Parathyroid adenoma (tissue), 2 donors: ENCODE results near the gene ZNF225.

ENCODE experiments used
- H2AFZ ChIP-seq: fragments of 300-600 bp; sonication (generic); one replicate; pipeline ENCODE4 v1.7.0; 2017; ENCODE audit warnings: antibody characterized with exemption, mild to moderate bottlenecking
- H3K27ac ChIP-seq: fragments of 300-600 bp; sonication (generic); one replicate; pipeline ENCODE4 v1.7.0; 2017
- H3K27me3 ChIP-seq: fragments of 300-600 bp; sonication (generic); one replicate; pipeline ENCODE4 v1.7.0; 2017; ENCODE audit warnings: low read length; ENCODE audit not compliant: control insufficient read depth, insufficient read depth
- H3K36me3 ChIP-seq: fragments of 300-600 bp; sonication (generic); one replicate; pipeline ENCODE4 v1.7.0; 2017; ENCODE audit warnings: low read length; ENCODE audit not compliant: control insufficient read depth, insufficient read depth
- H3K4me1 ChIP-seq: fragments of 300-600 bp; sonication (generic); one replicate; pipeline ENCODE4 v1.7.0; 2017; ENCODE audit warnings: control low read depth
- H3K4me2 ChIP-seq: fragments of 300-600 bp; sonication (generic); one replicate; pipeline ENCODE4 v1.7.0; 2017; ENCODE audit warnings: low read length
- H3K4me3 ChIP-seq: fragments of 300-600 bp; sonication (generic); one replicate; pipeline ENCODE4 v1.7.0; 2017; ENCODE audit warnings: low read depth, low read length
- H3K79me2 ChIP-seq: fragments of 300-600 bp; sonication (generic); one replicate; pipeline ENCODE4 v1.7.0; 2017; ENCODE audit warnings: control low read depth
- H3K9ac ChIP-seq: fragments of 300-600 bp; sonication (generic); one replicate; pipeline ENCODE4 v1.7.0; 2017; ENCODE audit warnings: mild to moderate bottlenecking
- H3K9me3 ChIP-seq: fragments of 300-600 bp; sonication (generic); one replicate; pipeline ENCODE4 v1.7.0; 2017; ENCODE audit warnings: low read length; ENCODE audit not compliant: control insufficient read depth
- TF ChIP-seq, protein P1 (sequence below): fragments of 300-600 bp; sonication (generic); IDR thresholded peaks from one replicate; pipeline ENCODE4 v1.7.0; 2017; ENCODE audit warnings: antibody characterized with exemption, mild to moderate bottlenecking
- donor health status: primary hyperparathyroidism.

Gene ZNF225

GRCh38 chr19:44107751-44108150 is 5.4 kb upstream of the ZNF225 start:
- no peaks in the 10 kb centered on the region for H3K9me3 ChIP-seq
- no peaks in the 10 kb centered on the region for H3K79me2 ChIP-seq
- no peaks in the 10 kb centered on the region for H3K27me3 ChIP-seq
- no peak overlapping the region for H3K4me3 ChIP-seq
- H3K36me3 ChIP-seq, result peaks cover 8% of the 10 kb centered on the region
- H3K4me2 ChIP-seq, result no peak overlapping the region
- no peak overlapping the region for H3K9ac ChIP-seq
- no peaks in the 10 kb centered on the region for H3K4me1 ChIP-seq
- H3K27ac ChIP-seq, result no peak overlapping the region
- TF ChIP-seq, protein P1, sequence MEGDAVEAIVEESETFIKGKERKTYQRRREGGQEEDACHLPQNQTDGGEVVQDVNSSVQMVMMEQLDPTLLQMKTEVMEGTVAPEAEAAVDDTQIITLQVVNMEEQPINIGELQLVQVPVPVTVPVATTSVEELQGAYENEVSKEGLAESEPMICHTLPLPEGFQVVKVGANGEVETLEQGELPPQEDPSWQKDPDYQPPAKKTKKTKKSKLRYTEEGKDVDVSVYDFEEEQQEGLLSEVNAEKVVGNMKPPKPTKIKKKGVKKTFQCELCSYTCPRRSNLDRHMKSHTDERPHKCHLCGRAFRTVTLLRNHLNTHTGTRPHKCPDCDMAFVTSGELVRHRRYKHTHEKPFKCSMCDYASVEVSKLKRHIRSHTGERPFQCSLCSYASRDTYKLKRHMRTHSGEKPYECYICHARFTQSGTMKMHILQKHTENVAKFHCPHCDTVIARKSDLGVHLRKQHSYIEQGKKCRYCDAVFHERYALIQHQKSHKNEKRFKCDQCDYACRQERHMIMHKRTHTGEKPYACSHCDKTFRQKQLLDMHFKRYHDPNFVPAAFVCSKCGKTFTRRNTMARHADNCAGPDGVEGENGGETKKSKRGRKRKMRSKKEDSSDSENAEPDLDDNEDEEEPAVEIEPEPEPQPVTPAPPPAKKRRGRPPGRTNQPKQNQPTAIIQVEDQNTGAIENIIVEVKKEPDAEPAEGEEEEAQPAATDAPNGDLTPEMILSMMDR, result no peak
- H2AFZ ChIP-seq, result no peak overlapping the region

- H3K9me3 ChIP-seq, result no peaks in the 10 kb centered on the region
- no peak overlapping the region for H2AFZ ChIP-seq
- H3K9ac ChIP-seq, result no peak overlapping the region
- TF ChIP-seq, protein P1, result no peak
- H3K27me3 ChIP-seq, result no peaks in the 10 kb centered on the region
- H3K4me1 ChIP-seq, result no peaks in the 10 kb centered on the region
- H3K4me2 ChIP-seq, result no peak overlapping the region
- H3K79me2 ChIP-seq, result peaks cover 3% of the 10 kb centered on the region
- no peak overlapping the region for H3K4me3 ChIP-seq
- no peak overlapping the region for H3K27ac ChIP-seq
- peaks cover 8% of the 10 kb centered on the region for H3K36me3 ChIP-seq
These were observed 3.7 kb upstream of the ZNF225 start for GRCh38 chr19:44109458-44109857.

GRCh38 chr19:44111910-44112463 is 1.2 kb upstream of the ZNF225 start:
- TF ChIP-seq, protein P1, result no peak
- no peaks in the 10 kb centered on the region for H3K9me3 ChIP-seq
- H3K79me2 ChIP-seq, result peaks cover 3% of the 10 kb centered on the region
- H3K4me2 ChIP-seq, result peak overlapping the region; percentile 35
- no peak overlapping the region for H3K27ac ChIP-seq
- no peaks in the 10 kb centered on the region for H3K36me3 ChIP-seq
- peak overlapping the region; percentile 90 for H2AFZ ChIP-seq
- H3K9ac ChIP-seq, result no peak overlapping the region
- peak overlapping the region; percentile 84 for H3K4me3 ChIP-seq
- H3K4me1 ChIP-seq, result no peaks in the 10 kb centered on the region
- H3K27me3 ChIP-seq, result no peaks in the 10 kb centered on the region

DNA sequence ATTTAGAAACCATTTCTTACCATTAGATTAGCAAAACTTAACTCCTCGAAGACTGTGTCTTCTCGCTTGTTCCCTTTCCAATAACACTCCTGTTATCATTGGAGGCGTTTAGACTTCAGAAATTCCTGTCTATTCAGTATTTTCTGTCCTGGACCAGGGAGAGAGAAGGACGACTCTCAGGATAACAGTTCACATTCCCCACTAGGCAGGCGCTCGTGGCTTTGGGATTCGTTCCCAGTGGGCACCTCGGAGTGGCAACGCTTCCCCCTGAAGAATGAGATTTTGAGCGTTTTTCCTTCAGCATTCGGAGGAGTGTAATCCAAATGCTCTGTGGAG is 429 bp upstream of the ZNF225 start:
- no peak overlapping the region for H3K9ac ChIP-seq

More for the DNA sequence above, 429 bp upstream of the ZNF225 start:
- peaks cover 3% of the 10 kb centered on the region for H3K79me2 ChIP-seq
- H3K4me1 ChIP-seq, result no peaks in the 10 kb centered on the region
- TF ChIP-seq, protein P1, result no peak
- H3K9me3 ChIP-seq, result no peaks in the 10 kb centered on the region
- peak overlapping the region; percentile 90 for H2AFZ ChIP-seq
- no peaks in the 10 kb centered on the region for H3K36me3 ChIP-seq
- peak overlapping the region; percentile 35 for H3K4me2 ChIP-seq
- peak overlapping the region; percentile 52 for H3K27ac ChIP-seq
- H3K27me3 ChIP-seq, result no peaks in the 10 kb centered on the region
- peak overlapping the region; percentile 84 for H3K4me3 ChIP-seq
